Gastroesophageal sphincter (tissue), 4 donors: ENCODE data around the gene SMOC1. TPM values are rescaled to one million over a fixed set of nuclear protein-coding genes. Genes with fewer than 3 reads are reported as not detected.

Experiments
- ATAC-seq: fragments of 150-250 bp; one replicate; pipeline ENCODE4 v1.9.1; 2016; ENCODE audit warnings: mild to moderate bottlenecking, moderate library complexity
- H3K27ac ChIP-seq, 4 donors: fragments of 200-600 bp; sonication (generic) in 3 of 4; 1 replicate in 3 of 4; 2 replicates in 1 of 4; pipeline ENCODE4 v1.5.1; 2016 to 2019
- H3K27me3 ChIP-seq: fragments of 200-600 bp; sonication (generic); one replicate; pipeline ENCODE4 v1.5.1; 2019
- H3K36me3 ChIP-seq, 2 donors: fragments of 200-600 bp; sonication (generic); one replicate each; pipeline ENCODE4 v1.5.1; 2019; ENCODE audit warnings: control low read depth in 1 of 2
- H3K4me1 ChIP-seq, 3 donors: fragments of 200-600 bp; sonication (generic); 1 replicate in 2 of 3; 2 replicates in 1 of 3; pipeline ENCODE4 v1.5.1; 2016 to 2019; ENCODE audit warnings: control low read depth in 2 of 3
- H3K4me3 ChIP-seq, 2 donors: fragments of 200-600 bp; sonication (generic); one replicate each; pipeline ENCODE4 v1.5.1; 2019; ENCODE audit warnings: mild to moderate bottlenecking in 1 of 2, moderate library complexity in 1 of 2
- H3K9me3 ChIP-seq, 3 donors: fragments of 200-600 bp; sonication (generic); one replicate each; pipeline ENCODE4 v1.5.1; 2017 to 2019; ENCODE audit warnings: control low read depth in 2 of 3
- CTCF ChIP-seq, 4 experiments: fragments of 200-600 bp in 2 of 4; fragments of 450-650 bp in 2 of 4; sonication (generic) in 1 of 4; IDR thresholded peaks; one replicate each; pipeline ENCODE4 v1.5.1; 2017 to 2019; ENCODE audit warnings: antibody characterized with exemption in 4 of 4, mild to moderate bottlenecking in 2 of 4, moderate library complexity in 2 of 4
- EP300 ChIP-seq: sonication (generic); formaldehyde crosslinking; IDR thresholded peaks from one replicate; pipeline ENCODE4 v1.6.1; 2017; ENCODE audit warnings: antibody characterized with exemption, mild to moderate bottlenecking
- POLR2A ChIP-seq, 2 donors: fragments of 450-650 bp; IDR thresholded peaks; one replicate each; pipeline ENCODE4 v1.6.1; 2017; ENCODE audit warnings: antibody characterized with exemption in 2 of 2, mild to moderate bottlenecking in 2 of 2, moderate library complexity in 1 of 2
- POLR2AphosphoS5 ChIP-seq: sonication (generic); formaldehyde crosslinking; IDR thresholded peaks from one replicate; pipeline ENCODE4 v1.6.1; 2017; ENCODE audit warnings: antibody characterized with exemption
- WGBS, 2 donors: methylation state at CpG; one replicate each; pipeline ENCODE4 v1.1.5; 2018; ENCODE audit warnings: low coverage in 1 of 2; 5-methylcytosine and 5-hydroxymethylcytosine counted together
- total RNA-seq, 4 donors: library from RNA; depleted of rRNA; stranded (reverse); fragments of >200 nt; gene quantifications; one replicate each; pipeline ENCODE4 v1.1.0, GENCODE V29; 2016

Gene SMOC1
- total RNA-seq, 4 donors from 2014 or later: 0.19 to 11.8 (median 0.31) TPM; not detected in 1

- H3K36me3 ChIP-seq: no peaks in the 10 kb centered on the region
- no peak overlapping the region for H3K4me3 ChIP-seq
- TF ChIP-seq EP300 (no peak), POLR2A (IDR thresholded peaks at IDR 0.05) (no peak), CTCF (IDR thresholded peaks at IDR 0.05) (no peak), POLR2AphosphoS5 (no peak)
- no peak for ATAC-seq
- WGBS, 2 donors: no CpG with 5 or more reads among the region's 1 CpG
- H3K9me3 ChIP-seq: no peaks in the 10 kb centered on the region
- peaks cover 22% of the 10 kb centered on the region for H3K27me3 ChIP-seq
- no peak overlapping the region for H3K27ac ChIP-seq
- no peaks in the 10 kb centered on the region for H3K4me1 ChIP-seq
Measured at GRCh38 chr14:69919815-69920214, 40.6 kb downstream of the SMOC1 start.

GRCh38 chr14:69921052-69921451 is 41.8 kb downstream of the SMOC1 start:
- TF ChIP-seq POLR2A (IDR thresholded peaks at IDR 0.05) (no peak), CTCF (IDR thresholded peaks at IDR 0.05) (no peak), POLR2AphosphoS5 (no peak), EP300 (no peak)
- no peaks in the 10 kb centered on the region for H3K4me1 ChIP-seq
- H3K27me3 ChIP-seq: peaks cover 18% of the 10 kb centered on the region
- no peak for ATAC-seq
- WGBS, 2 donors: 100% methylated on average over 1 of the region's 9 CpGs; no CpG with 5 or more reads in 1 of the 2 donors
- H3K36me3 ChIP-seq: no peaks in the 10 kb centered on the region
- H3K4me3 ChIP-seq: no peak overlapping the region
- H3K27ac ChIP-seq: no peak overlapping the region
- no peaks in the 10 kb centered on the region for H3K9me3 ChIP-seq

GRCh38 chr14:69922198-69922597 is 43.0 kb downstream of the SMOC1 start:
- H3K4me1 ChIP-seq: no peaks in the 10 kb centered on the region
- 59 to 64% methylated on average over 2 to 6 of the region's 6 CpGs for WGBS, 2 donors
- no peak overlapping the region for H3K27ac ChIP-seq
- H3K4me3 ChIP-seq: no peak overlapping the region
- no peak for ATAC-seq
- H3K36me3 ChIP-seq: no peaks in the 10 kb centered on the region
- H3K27me3 ChIP-seq: peaks cover 16% of the 10 kb centered on the region
- H3K9me3 ChIP-seq: no peaks in the 10 kb centered on the region
- TF ChIP-seq EP300 (no peak), CTCF (IDR thresholded peaks at IDR 0.05) (no peak), POLR2A (IDR thresholded peaks at IDR 0.05) (no peak), POLR2AphosphoS5 (peak; percentile 6)

GRCh38 chr14:69924201-69924600 is 45.0 kb downstream of the SMOC1 start:
- Histone ChIP-seq H3K36me3 (no peaks in the 10 kb centered on the region), H3K4me1 (no peaks in the 10 kb centered on the region), H3K9me3 (no peaks in the 10 kb centered on the region), H3K27me3 (peaks cover 11% of the 10 kb centered on the region), H3K4me3 (no peak overlapping the region), H3K27ac (no peak overlapping the region)
- 73 to 100% methylated on average over 1 to 5 of the region's 5 CpGs for WGBS, 2 donors
- TF ChIP-seq EP300 (no peak), POLR2AphosphoS5 (no peak), CTCF (IDR thresholded peaks at IDR 0.05) (no peak), POLR2A (IDR thresholded peaks at IDR 0.05) (no peak)
- no peak for ATAC-seq

GRCh38 chr14:69928111-69928523 is 48.9 kb downstream of the SMOC1 start:
- peaks cover 10% of the 10 kb centered on the region for H3K27me3 ChIP-seq
- H3K9me3 ChIP-seq: no peaks in the 10 kb centered on the region
- no peaks in the 10 kb centered on the region for H3K4me1 ChIP-seq
- TF ChIP-seq EP300 (no peak), CTCF (IDR thresholded peaks at IDR 0.05) (no peak), POLR2AphosphoS5 (no peak), POLR2A (IDR thresholded peaks at IDR 0.05) (no peak)
- H3K4me3 ChIP-seq: no peak overlapping the region
- ATAC-seq: no peak
- 54 to 68% methylated on average over 5 of the region's 6 CpGs for WGBS, 2 donors
- H3K27ac ChIP-seq: no peak overlapping the region
- H3K36me3 ChIP-seq: no peaks in the 10 kb centered on the region
